ENCODE measurements around the gene RNF224. TPM values are rescaled to one million over a fixed set of nuclear protein-coding genes. Genes with fewer than 3 reads are reported as not detected.

RNF224 gene
- total and polyA plus RNA-seq, 2 of the 13 experiments (the other 11 are each of a cell fraction or from before 2014, with no cell fraction given) = 0.09 TPM; not detected in 1

- peak; percentile 72 for TF ChIP-seq SP4 (CRISPR knock-in tag; IDR thresholded peaks at IDR 0.05)
- no peak for TF ChIP-seq ZNF260 (CRISPR knock-in tag; IDR thresholded peaks at IDR 0.05; ENCODE audit: borderline replicate concordance, low read depth)
- no peak for TF ChIP-seq ELK4 (CRISPR knock-in tag; IDR thresholded peaks at IDR 0.05; ENCODE audit: borderline replicate concordance)
- TF ChIP-seq BORCS8-MEF2B (CRISPR knock-in tag; IDR thresholded peaks at IDR 0.05) = no peak
- TF ChIP-seq RORA (CRISPR knock-in tag; IDR thresholded peaks at IDR 0.05) = no peak
- peak; percentile 12; the same call in 1 of the 2 replicates for TF ChIP-seq ZNF609 (CRISPR knock-in tag; IDR thresholded peaks at IDR 0.05; ENCODE audit: borderline replicate concordance)
- no peak for TF ChIP-seq IKZF1 (IDR thresholded peaks at IDR 0.05)
- 0 out of 2 replicates have a peak, but pooled peaks have one; percentile 9 for TF ChIP-seq ZMAT3 (CRISPR knock-in tag; conservative IDR thresholded peaks at IDR 0.05)
- TF ChIP-seq ZNF30 (CRISPR knock-in tag; IDR thresholded peaks at IDR 0.05) = no peak
- TF ChIP-seq ZUFSP (CRISPR knock-in tag; IDR thresholded peaks at IDR 0.05; ENCODE audit: borderline replicate concordance) = no peak
- TF ChIP-seq ZNF597 (CRISPR knock-in tag; IDR thresholded peaks at IDR 0.05) = no peak
- TF ChIP-seq KAT8 (CRISPR knock-in tag; IDR thresholded peaks at IDR 0.05) = peak; percentile 60
- TF ChIP-seq ZNF639 (CRISPR knock-in tag; conservative IDR thresholded peaks at IDR 0.05) = no peak; the same call in 1 of the 2 replicates
- no peak for TF ChIP-seq FOSL1 (CRISPR knock-in tag; IDR thresholded peaks at IDR 0.05; ENCODE audit: borderline replicate concordance)
- no peak for TF ChIP-seq THRA (CRISPR knock-in tag; IDR thresholded peaks at IDR 0.05; ENCODE audit: borderline replicate concordance)
- TF ChIP-seq GPN1 (CRISPR knock-in tag; IDR thresholded peaks at IDR 0.05; ENCODE audit: borderline replicate concordance) = no peak
Observed at GRCh38 chr9:137223078-137223970, 4.0 kb upstream of the RNF224 start (continued).
